Activated CD8-positive, alpha-beta memory T cell treated with anti-CD3 and anti-CD28 coated beads, Interleukin-2, amount 50 U/mL, for 48 hours (primary cell): ENCODE data around the gene GPR21.

Experiments used
- DNase-seq: peaks from one replicate; pipeline ENCODE4 v3.0.0-alpha.2; 2020

The GPR21 gene

DNA sequence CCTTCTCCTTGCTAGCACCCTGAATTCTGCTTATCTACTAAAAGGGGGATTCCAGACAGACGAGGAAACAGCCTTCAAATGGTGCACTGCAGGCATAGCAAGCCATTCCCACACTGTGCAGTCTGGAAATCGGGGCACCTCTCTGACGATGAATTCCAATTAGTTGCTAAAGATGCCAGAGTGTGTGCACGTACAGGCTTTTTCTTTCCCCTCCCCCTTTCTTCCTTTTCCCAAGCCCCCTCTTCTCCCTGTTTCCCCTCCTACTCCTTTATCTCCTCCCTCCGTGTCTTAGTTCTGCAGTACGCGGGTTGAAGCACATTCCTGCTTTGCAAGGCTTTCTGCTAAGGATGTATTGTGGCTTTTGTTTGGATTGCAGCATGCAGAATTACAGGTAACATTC, at the start of gene GPR21:
Gene GPR21, plus strand, starts transcription at position 316 of the 400 bp plus-strand sequence. CDS start 900 bp downstream, outside the sequence.
- DNase-seq, result no peak

DNA sequence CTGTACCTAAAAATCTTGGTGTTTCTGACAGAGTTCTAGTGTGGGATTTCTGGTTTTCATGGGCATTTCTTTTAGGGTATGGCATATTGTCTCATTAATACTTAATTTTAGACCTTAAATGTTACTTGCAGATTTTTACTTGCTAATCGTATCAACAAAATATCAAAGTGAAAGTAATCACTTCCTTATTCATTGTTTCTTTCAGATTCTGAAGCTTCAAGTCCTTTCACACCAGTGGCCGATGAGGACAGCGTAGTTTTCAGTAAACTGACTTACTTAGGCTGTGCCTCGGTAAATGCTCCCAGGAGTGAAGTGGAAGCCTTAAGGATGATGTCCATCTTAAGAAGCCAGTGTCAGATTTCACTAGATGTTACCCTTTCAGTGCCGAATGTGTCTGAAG, 47.5 kb upstream of the GPR21 start:
- DNase-seq, result no peak

DNA sequence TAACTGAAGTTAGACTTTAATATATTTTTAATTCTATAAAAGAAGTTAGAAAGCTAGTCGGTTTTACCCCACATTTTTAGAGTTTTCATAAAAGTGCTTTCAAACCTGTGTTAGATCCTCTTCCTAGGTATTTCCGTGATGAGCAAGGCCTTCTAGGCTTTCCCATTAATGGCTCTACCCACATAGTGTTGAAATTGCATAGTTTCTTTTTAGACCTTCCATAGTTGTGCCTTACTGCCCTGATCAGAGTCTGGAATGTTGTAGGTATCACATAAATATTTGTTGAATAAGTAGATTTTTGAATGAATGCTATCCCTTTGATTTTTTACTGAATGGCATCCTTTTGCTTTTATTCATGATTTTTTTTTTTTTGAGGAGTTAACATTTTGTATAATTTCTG, 45.3 kb upstream of the GPR21 start:
- DNase-seq, result no peak

GRCh38 chr9:122988920-122989621, 44.4 kb upstream of the GPR21 start:
- DNase-seq, result no peak

GRCh38 chr9:122991370-122991830, 42.1 kb upstream of the GPR21 start:
- DNase-seq, result no peak

DNA sequence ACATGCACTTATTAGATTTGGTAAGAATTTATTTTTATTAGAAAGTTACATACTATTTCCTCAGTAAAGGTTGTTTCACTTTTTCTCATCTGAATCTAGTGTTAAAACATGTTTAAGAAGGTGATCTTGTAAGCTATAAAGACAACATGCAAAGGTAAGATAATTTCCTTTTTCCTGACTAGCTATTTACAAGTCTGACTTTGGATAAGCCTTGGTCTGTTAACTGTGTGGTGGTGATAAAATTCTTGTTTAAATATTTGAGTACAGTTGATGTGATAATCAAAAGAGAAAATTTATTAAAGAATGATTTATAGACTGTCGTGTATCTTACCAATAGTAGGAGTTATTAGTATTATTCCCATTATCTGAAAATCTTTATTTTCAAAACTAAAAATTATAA, 36.9 kb upstream of the GPR21 start:
- no peak for DNase-seq

DNA sequence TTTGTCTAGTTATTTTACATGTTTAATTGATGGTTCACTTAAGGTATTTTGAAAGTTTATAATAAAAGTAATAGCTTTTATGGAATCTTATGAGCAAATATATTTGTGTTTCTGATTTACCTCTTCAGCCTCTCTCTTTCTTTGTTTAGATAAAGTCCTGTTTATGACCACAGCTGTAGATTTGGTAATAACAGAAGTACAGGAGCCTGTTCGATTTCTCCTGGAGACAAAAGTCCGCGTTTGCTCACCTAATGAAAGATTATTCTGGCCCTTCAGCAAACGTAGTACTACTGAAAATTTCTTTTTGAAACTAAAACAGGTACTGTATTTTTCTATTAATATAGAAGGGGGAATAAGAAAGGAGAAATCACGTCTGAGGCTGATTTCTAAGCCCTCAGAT, 35.0 kb upstream of the GPR21 start:
- DNase-seq, result no peak

DNA sequence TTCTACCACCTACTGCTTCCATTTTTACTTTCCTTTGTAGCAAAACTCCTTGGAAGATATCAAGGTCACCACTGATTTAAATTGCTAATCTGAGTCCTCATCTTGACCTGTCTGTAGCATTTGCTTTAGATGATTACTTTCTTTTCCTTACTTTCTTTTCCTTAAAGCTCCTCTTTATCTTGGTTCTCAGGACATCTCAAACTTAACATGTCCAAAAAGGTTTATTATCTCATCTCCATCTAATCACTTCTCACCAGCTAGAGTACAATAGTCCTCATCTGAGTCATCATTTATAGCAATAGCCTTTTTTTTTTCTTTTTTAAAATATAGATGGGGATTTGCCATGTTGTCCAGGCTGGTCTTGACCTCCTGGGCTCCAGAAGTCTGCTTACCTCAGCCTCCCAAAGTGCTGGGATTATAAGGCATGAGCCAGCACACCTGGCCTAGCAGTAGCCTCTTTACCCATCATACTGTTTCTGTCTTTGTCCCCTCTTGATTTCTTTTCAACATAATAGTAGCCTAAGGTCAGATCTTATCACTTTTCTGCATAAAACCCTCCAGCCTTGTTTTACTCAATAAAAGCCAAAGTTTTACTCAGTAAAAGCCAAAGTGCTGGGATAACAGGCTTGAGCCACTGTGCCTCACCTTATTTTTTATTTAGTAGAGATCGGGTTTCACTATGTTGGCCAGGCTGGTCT, 32.9 kb upstream of the GPR21 start:
- no peak for DNase-seq

GRCh38 chr9:123002754-123003153, 30.7 kb upstream of the GPR21 start:
- no peak for DNase-seq

GRCh38 chr9:123003466-123003865, 30.0 kb upstream of the GPR21 start:
- no peak for DNase-seq

- no peak for DNase-seq
Measured at GRCh38 chr9:123005964-123006363, 27.5 kb upstream of the GPR21 start.

- DNase-seq, result no peak
Measured at GRCh38 chr9:123007269-123007668, 26.2 kb upstream of the GPR21 start.

GRCh38 chr9:123008909-123009308, 24.6 kb upstream of the GPR21 start:
- no peak for DNase-seq

DNA sequence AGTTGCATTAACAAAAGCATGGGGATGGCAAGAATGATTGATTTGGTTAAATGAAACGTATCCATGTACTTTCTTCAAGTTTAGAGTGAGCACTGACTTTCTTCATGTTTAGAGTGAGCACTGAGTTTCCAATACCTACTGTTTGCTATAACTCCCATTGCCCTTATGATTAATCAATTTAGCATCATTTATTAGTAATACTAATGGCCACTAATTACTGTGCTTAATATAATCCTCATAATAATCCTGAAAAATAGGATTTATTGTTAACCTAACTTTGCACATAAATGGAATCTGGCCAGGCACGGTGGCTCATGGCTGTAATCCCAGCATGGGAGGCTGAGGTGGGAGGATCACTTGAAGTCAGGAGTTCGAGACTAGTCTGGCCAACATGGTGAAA, 22.1 kb upstream of the GPR21 start:
- no peak for DNase-seq

DNA sequence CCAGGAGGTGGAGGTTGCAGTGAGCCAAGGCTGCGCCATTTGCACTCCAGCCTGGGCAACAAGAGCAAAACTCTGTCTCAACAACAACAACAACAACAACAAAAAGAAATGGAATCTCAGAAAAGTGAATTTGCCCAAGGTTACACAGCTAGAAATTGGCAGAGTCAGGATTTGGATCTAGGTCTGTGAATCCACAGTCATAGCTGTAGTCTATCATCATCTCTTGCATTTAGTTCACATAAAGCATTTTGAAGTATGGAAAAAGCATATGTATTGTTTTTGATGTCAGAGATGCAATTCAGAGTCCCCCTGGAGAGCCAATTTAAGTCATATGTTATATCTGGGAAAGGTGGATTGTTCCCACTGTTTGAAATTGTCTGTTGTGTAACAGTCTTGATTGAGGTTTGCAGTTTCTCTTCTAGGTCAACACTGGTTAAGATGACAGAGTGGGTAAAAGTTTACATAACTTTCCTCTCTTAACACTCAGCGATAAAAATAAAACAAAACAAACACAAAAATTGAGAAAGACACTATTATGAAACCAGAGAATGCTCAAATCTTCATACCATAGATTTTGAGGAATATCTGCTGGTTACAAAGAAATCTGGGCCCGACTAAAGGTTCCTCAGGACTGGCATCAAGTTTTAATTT, 21.5 kb upstream of the GPR21 start:
- DNase-seq, result no peak

DNA sequence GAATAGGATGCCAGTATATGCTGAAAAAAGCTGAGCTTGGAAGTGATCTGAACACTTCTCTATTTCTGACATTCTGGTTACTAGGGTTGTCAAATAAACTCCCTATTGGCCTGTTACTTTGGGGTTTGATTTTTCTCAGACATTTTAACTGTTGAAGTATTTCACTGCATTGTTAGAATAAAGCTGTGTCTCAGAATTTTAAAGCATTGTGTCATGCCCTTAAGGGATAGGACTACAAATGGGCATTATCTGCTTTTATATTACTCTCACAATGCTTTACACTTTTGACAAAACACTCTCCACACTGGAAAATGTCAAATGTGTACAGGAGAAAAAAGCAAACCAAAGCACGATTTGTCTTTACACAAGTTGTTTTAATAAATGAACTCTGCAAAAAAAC, 16.8 kb upstream of the GPR21 start:
- no peak for DNase-seq

DNA sequence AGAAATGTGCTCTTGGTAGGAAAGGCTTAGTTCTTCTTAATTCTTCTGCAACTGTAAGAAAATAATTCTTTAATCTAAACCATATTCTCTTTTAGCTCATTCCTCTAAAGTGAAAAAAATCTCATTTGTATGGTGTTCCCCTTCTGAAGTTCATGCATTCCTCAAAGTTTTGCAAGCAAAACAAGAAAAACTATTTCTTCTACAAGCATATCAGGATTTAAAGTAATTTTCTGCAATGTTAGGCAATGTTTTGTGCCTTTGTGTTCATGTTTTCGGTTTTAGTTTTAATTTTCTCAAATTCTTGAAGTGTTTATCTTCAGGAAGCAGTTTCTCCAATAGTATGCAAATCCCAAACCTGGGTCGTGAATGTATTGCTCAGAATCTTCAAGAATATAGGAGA, 12.7 kb upstream of the GPR21 start:
- no peak for DNase-seq

- no peak for DNase-seq
Measured at GRCh38 chr9:123026425-123026824, 7.0 kb upstream of the GPR21 start.

GRCh38 chr9:123027517-123027916, 6.0 kb upstream of the GPR21 start:
- no peak for DNase-seq

GRCh38 chr9:123028136-123028535, 5.3 kb upstream of the GPR21 start:
- no peak for DNase-seq

DNA sequence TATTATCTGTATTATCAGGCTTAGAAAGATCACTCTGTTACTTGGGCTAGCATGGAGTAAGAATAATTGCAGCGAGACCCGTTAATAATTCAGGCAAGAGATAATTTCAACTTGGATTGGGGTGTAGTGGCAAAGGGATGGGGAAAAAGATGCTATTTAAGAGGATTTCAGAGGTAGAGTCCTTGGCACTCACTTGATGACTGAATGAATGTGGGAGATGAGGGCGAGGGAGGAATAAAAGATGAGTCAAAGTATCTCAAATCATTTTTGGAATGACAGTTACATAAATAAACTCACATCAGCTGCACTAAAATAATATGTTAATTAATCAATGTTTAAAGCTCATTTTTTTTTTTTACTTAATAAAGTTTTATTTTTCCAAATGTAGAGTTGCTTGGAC, 4.5 kb upstream of the GPR21 start:
- DNase-seq, result no peak

- no peak for DNase-seq
Measured at GRCh38 chr9:123031963-123032362, 1.5 kb upstream of the GPR21 start.

DNA sequence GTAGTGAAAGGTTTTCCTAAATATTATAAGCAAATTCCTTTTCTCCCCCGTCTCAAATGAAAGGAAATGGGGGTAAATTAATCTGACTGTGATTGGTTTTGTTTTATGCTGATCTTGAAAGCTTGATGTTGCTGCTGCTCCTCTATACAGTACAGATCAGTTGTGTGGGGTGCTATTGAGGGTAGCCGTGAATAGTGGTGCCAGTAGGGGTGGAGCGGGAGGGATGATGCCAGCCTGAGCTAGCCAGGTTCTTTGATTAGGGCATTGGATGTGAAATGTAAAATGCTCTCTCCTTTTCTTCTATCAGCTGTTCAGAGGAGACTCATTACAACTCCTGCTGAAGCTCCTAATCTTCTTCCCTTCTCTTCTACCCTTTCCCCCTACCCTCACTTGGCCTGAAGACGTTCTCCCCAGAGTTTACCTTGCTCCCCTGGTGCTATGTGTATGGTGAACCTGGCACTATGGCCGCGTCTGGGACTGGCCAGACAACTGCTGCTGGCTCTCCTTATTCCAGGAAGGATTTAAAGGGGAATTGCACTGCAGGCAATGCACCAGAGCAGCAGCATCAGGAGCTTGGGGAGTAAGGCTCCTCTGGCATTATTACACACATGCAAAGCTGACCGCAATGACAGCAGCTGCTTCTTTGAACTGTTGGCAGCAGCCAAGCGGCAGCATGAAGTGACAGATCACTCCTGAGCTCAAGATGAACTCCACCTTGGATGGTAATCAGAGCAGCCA, 566 bp downstream of the GPR21 start:
- no peak for DNase-seq
